OCI-LY7 (cell line): ENCODE measurements around the gene UBALD1. TPM values are rescaled to one million over a fixed set of nuclear protein-coding genes. Genes with fewer than 3 reads are reported as not detected.
A peak's percentile ranks its signal among the peaks of the same experiment; 100 is the strongest.
"Not testable (repeated sequence)": the region's sequence is repeated elsewhere in the genome, so short reads cannot be mapped to it uniquely, and the experiment has no call there.

Experiments
- BruUV-seq: library from RNA; stranded (reverse); fragments of 400-500 nt; replicated peaks from 2 replicates; lab custom pipeline; 2021; lab: Mats Ljungman, UMichigan
- CTCF ChIA-PET: fragments of 300-600 bp; sonication (Branson Sonifier 250); formaldehyde crosslinking; loops from one replicate; lab custom pipeline; 2022; ENCODE audit warnings: antibody characterized with exemption; ENCODE audit not compliant: unreplicated experiment; lab: Charles Lee
- POLR2A ChIA-PET: fragments of 300-600 bp; sonication (Branson Sonifier 250); formaldehyde crosslinking; loops from one replicate; lab custom pipeline; 2022; ENCODE audit warnings: antibody characterized with exemption; lab: Charles Lee
- DNase-seq: peaks from one replicate; pipeline ENCODE4 v3.0.0-alpha.2; 2015; ENCODE audit warnings: low spot score
- H2AFZ ChIP-seq: fragments of 200-600 bp; sonication (generic), shearing (Covaris generic); 2 replicates; pipeline ENCODE4 v1.6.1; 2014; ENCODE audit warnings: mild to moderate bottlenecking, antibody characterized with exemption, low read length, moderate library complexity
- H3K27ac ChIP-seq: fragments of 200-600 bp; sonication (generic); 2 replicates; pipeline ENCODE4 v1.5.1; 2014; ENCODE audit warnings: mixed run types, low read depth, mild to moderate bottlenecking, moderate library complexity, low read length, inconsistent platforms; ENCODE audit not compliant: poor library complexity, severe bottlenecking
- H3K36me3 ChIP-seq: fragments of 200-600 bp; sonication (generic); 2 replicates; pipeline ENCODE4 v1.6.1; 2014; ENCODE audit warnings: mild to moderate bottlenecking, antibody characterized with exemption, low read length, moderate library complexity, mixed read lengths; ENCODE audit not compliant: insufficient read depth
- H3K4me1 ChIP-seq: fragments of 200-600 bp; sonication (generic); 2 replicates; pipeline ENCODE4 v1.5.1; 2014; ENCODE audit warnings: mild to moderate bottlenecking, low read length; ENCODE audit not compliant: insufficient read depth, poor library complexity, severe bottlenecking
- H3K4me2 ChIP-seq: fragments of 200-600 bp; sonication (generic); 2 replicates; pipeline ENCODE4 v1.6.1; 2014; ENCODE audit warnings: mild to moderate bottlenecking, low read length
- H3K4me3 ChIP-seq: fragments of 200-600 bp; sonication (generic); 2 replicates; pipeline ENCODE4 v1.5.1; 2014; ENCODE audit warnings: mild to moderate bottlenecking, low read depth, low read length; ENCODE audit not compliant: poor library complexity, severe bottlenecking
- H3K79me2 ChIP-seq: fragments of 200-600 bp; sonication (generic); 2 replicates; pipeline ENCODE4 v1.6.1; 2016; ENCODE audit warnings: low read depth, mild to moderate bottlenecking, low read length, moderate library complexity, mixed read lengths; ENCODE audit not compliant: insufficient read depth
- H3K9me2 ChIP-seq: fragments of 200-600 bp; sonication (generic); 2 replicates; pipeline ENCODE4 v1.6.1; 2016; ENCODE audit warnings: mild to moderate bottlenecking, low read length, mixed read lengths; ENCODE audit not compliant: insufficient read depth
- H3K9me3 ChIP-seq: fragments of 200-600 bp; sonication (generic); 2 replicates; pipeline ENCODE4 v1.6.1; 2014; ENCODE audit warnings: mild to moderate bottlenecking, mixed run types, low read length, mixed read lengths
- H4K20me1 ChIP-seq: fragments of 200-600 bp; sonication (generic); 2 replicates; pipeline ENCODE4 v1.6.1; 2014; ENCODE audit warnings: mild to moderate bottlenecking, antibody characterized with exemption, low read length, moderate library complexity, mixed read lengths; ENCODE audit not compliant: insufficient read depth
- EZH2phosphoT487 ChIP-seq: fragments of 200-600 bp; sonication (generic); IDR thresholded peaks from 2 replicates; pipeline ENCODE4 v1.6.1; 2018; ENCODE audit warnings: low read depth, borderline replicate concordance, mild to moderate bottlenecking, mixed run types, antibody characterized with exemption, low read length, moderate library complexity, mixed read lengths
- intact Hi-C: fragments of 100-400 bp; cut with micrococcal nuclease; formaldehyde crosslinking; loops from one replicate; pipeline ENCODE4 v1.10.0; 2022; ENCODE audit not compliant: unreplicated experiment
- total RNA-seq, 2 experiments: library from RNA; depleted of rRNA in 1 of 2; stranded (reverse); fragments of >200 nt in 1 of 2; shearing (Covaris generic) in 1 of 2; gene quantifications; 2 replicates each; pipeline ENCODE4 v1.2.3, GENCODE V29; 2014 to 2022
- TF ChIP-seq, protein P1 (sequence below): fragments of 200-600 bp; sonication (generic); conservative IDR thresholded peaks from 2 replicates; pipeline ENCODE4 v1.5.1; 2014; ENCODE audit warnings: mild to moderate bottlenecking, antibody characterized with exemption, low read length, moderate library complexity, mixed read lengths

The UBALD1 gene
- total RNA-seq, 2 experiments from 2014 or later: 11.1 to 34.1 TPM

DNA sequence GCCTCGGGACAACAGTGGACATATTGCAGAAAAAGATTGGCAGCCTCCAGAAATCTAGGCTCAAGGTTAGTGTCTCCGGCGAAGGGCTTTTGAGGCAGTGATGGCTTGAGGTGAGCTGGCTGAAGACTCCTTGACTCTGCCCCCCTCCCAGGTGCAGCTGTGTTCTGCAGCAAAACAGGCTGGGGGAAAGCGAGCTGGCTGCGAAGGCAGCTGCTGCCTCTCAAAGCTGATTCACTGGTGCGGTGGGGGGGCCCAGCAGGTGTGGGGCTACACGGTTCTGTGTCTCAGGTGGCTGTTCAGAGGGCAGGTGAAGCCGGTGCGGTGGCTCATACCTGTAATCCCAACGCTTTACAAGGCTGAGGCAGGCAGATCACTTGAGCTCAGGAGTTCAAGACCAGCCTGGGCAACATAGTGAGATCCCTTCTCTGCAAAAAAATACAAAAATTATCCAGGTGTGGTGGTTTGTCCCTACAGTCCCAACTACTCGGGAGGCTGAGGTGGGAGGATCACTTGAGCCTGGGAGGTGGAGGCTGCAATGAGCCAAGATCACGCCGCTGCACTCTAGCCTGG lies 35.6 kb downstream of the UBALD1 start:
- H3K9me2 ChIP-seq: no peaks in the 10 kb centered on the region
- H3K79me2 ChIP-seq: no peaks in the 10 kb centered on the region
- TF ChIP-seq EZH2phosphoT487: no peak
- TF ChIP-seq, protein P1, sequence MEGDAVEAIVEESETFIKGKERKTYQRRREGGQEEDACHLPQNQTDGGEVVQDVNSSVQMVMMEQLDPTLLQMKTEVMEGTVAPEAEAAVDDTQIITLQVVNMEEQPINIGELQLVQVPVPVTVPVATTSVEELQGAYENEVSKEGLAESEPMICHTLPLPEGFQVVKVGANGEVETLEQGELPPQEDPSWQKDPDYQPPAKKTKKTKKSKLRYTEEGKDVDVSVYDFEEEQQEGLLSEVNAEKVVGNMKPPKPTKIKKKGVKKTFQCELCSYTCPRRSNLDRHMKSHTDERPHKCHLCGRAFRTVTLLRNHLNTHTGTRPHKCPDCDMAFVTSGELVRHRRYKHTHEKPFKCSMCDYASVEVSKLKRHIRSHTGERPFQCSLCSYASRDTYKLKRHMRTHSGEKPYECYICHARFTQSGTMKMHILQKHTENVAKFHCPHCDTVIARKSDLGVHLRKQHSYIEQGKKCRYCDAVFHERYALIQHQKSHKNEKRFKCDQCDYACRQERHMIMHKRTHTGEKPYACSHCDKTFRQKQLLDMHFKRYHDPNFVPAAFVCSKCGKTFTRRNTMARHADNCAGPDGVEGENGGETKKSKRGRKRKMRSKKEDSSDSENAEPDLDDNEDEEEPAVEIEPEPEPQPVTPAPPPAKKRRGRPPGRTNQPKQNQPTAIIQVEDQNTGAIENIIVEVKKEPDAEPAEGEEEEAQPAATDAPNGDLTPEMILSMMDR: no peak
- no peak overlapping the region for H3K4me2 ChIP-seq
- POLR2A ChIA-PET: interaction anchor here (0.6 to 1.1 kb wide), 2 partner anchors 9 to 16 kb away, joined by 3 read pairs; no protein-coding TSS in a partner anchor
- H3K4me1 ChIP-seq: no peaks in the 10 kb centered on the region
- H3K9me3 ChIP-seq: no peaks in the 10 kb centered on the region
- intact Hi-C loops: no loop called here
- no peak for DNase-seq
- BruUV-seq: no TSS peak
- no peak overlapping the region for H2AFZ ChIP-seq
- CTCF ChIA-PET: no interaction called here
- H3K36me3 ChIP-seq: no peaks in the 10 kb centered on the region
- H3K27ac ChIP-seq: no peak overlapping the region
- no peaks in the 10 kb centered on the region for H4K20me1 ChIP-seq
- H3K4me3 ChIP-seq: no peak overlapping the region

DNA sequence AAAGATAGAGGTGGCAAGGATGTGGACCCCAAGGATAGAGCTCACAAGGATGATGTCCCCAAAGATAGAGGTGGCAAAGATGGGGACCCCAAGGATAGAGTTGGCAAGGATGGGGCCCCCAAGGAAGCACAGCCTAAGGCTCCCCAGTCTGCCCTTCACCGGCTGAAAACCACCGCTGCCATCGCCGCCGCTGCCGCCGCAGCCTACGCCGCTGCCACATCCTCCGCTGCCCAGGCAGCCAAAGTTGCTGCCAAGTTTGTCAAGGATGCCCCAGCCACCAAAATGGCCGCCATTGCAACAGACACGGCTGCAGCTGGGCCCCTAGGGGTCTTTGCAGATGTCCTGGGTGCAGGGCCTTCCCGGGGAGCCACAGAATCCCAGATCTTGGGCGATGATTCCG lies 38.7 kb downstream of the UBALD1 start:
- Histone ChIP-seq H3K27ac (no peak overlapping the region), H3K4me2 (no peak overlapping the region), H3K9me2 (no peaks in the 10 kb centered on the region), H3K4me1 (no peaks in the 10 kb centered on the region), H3K36me3 (no peaks in the 10 kb centered on the region), H2AFZ (no peak overlapping the region), H4K20me1 (no peaks in the 10 kb centered on the region), H3K79me2 (no peaks in the 10 kb centered on the region), H3K4me3 (no peak overlapping the region), H3K9me3 (no peaks in the 10 kb centered on the region)
- CTCF ChIA-PET: no interaction called here
- intact Hi-C loops: no loop called here
- POLR2A ChIA-PET: no interaction called here
- TF ChIP-seq EZH2phosphoT487: no peak
- TF ChIP-seq, protein P1: no peak
- DNase-seq: no peak
- BruUV-seq: no TSS peak

DNA sequence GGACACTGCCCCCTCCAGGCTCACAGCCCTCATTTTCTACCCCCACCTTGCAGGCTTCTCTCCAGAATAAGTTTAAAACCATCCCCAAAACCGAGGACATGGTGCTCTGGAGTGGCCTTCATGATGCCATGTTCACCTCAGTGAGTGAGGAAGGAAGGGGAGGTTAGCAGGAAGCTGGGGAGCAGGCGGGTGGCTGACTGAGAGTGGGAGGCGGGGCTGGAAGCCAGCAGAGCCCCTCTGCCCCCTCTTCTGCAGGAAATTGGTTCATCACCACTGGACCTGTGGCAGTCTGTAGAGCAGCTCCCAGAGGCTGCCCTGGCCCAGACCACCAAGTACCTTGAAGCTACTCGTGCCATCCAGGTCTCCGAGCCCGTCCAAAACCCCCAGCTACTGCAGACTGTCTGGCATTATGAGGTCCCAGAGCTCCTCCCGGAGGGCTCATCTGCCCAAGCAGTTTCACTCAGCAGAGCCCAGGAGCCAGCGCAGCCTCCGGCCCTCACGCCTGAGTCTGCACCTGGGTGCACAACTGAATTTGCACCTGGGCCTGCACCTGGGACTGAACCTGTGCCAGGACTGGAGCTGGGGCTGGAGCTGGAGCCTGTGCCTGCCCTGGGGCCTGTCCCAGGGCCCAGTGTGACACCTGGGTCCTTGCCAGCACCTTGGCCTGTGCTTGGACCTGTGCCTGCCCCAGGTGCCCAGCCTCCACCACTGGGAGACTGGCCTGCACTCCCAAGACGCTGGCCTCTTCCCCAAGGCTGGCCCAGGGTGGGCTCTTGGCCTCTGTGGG lies 39.6 kb downstream of the UBALD1 start:
- DNase-seq: no peak
- no peak overlapping the region for H2AFZ ChIP-seq

DNA sequence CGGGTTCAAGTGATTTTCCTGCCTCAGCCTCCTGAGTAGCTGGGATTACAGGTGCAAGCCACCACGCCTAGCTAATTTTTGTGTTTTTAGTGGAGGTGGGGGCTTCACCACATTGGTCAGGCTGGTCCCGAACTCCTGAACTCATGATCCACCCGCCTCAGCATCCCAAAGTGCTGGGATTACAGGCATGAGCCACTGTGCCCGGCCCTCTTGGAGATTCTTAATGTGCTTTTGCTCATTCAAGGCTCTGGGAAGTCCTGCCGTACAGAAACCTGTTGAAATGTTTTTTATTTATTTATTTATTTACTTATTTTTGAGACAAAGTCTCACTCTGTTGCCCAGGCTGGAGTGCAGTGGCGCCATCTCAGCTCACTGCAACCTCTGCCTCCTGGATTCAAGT lies 40.8 kb downstream of the UBALD1 start:
- H2AFZ ChIP-seq, H3K4me3 ChIP-seq, DNase-seq, H3K4me2 ChIP-seq, H3K79me2 ChIP-seq, H3K4me1 ChIP-seq, H3K9me3 ChIP-seq, CTCF ChIA-PET, BruUV-seq, H3K9me2 ChIP-seq, H4K20me1 ChIP-seq, intact Hi-C loops, H3K36me3 ChIP-seq, H3K27ac ChIP-seq, POLR2A ChIA-PET: not testable (repeated sequence)

More for the DNA sequence above, 39.6 kb downstream of the UBALD1 start:
- Histone ChIP-seq H3K79me2 (no peaks in the 10 kb centered on the region), H3K9me2 (no peaks in the 10 kb centered on the region), H3K27ac (no peak overlapping the region), H3K4me3 (no peak overlapping the region), H3K36me3 (no peaks in the 10 kb centered on the region), H3K4me1 (no peaks in the 10 kb centered on the region), H3K4me2 (no peak overlapping the region), H4K20me1 (no peaks in the 10 kb centered on the region), H3K9me3 (no peaks in the 10 kb centered on the region)
- intact Hi-C loops: no loop called here
- TF ChIP-seq EZH2phosphoT487: no peak
- TF ChIP-seq, protein P1: peak; percentile 45
- ChIA-PET CTCF (no interaction called here), POLR2A (interaction anchor here (0.7 kb wide), 1 partner anchor 12 kb away, joined by 3 read pairs; no protein-coding TSS in a partner anchor)
- BruUV-seq: no TSS peak
